Testis (tissue), 3 donors: ENCODE data around the gene LAP3. TPM values are rescaled to one million over a fixed set of nuclear protein-coding genes. Genes with fewer than 3 reads are reported as not detected.

Source experiments
- DNase-seq: peaks from one replicate; pipeline ENCODE4 v3.0.0-alpha.2; 2019
- H3K27ac ChIP-seq, 2 donors: fragments of 200-600 bp; sonication (generic); one replicate each; pipeline ENCODE4 v1.5.1; 2019
- H3K27me3 ChIP-seq: fragments of 200-600 bp; sonication (generic); one replicate; pipeline ENCODE4 v1.5.1; 2019
- H3K36me3 ChIP-seq: fragments of 200-600 bp; sonication (generic); one replicate; pipeline ENCODE4 v1.5.1; 2017; ENCODE audit warnings: low read depth; ENCODE audit errors: missing control alignments
- H3K4me1 ChIP-seq: fragments of 200-600 bp; sonication (generic); one replicate; pipeline ENCODE4 v1.5.1; 2019
- H3K4me3 ChIP-seq, 2 donors: fragments of 200-600 bp; sonication (generic); one replicate each; pipeline ENCODE4 v1.5.1; 2017 to 2019
- H3K9me3 ChIP-seq: fragments of 200-600 bp; sonication (generic); one replicate; pipeline ENCODE4 v1.5.1; 2017
- CTCF ChIP-seq, 3 experiments: fragments of 450-650 bp in 2 of 3; fragments of 200-600 bp in 1 of 3; sonication (generic) in 1 of 3; IDR thresholded peaks; one replicate each; pipeline ENCODE4 v1.5.1; 2016 to 2019; ENCODE audit warnings: antibody characterized with exemption in 3 of 3, mild to moderate bottlenecking in 2 of 3, moderate library complexity in 1 of 3
- POLR2A ChIP-seq: fragments of 450-650 bp; IDR thresholded peaks from one replicate; pipeline ENCODE4 v1.6.1; 2017; ENCODE audit warnings: antibody characterized with exemption, mild to moderate bottlenecking, moderate library complexity
- WGBS, 2 donors: methylation state at CpG; one replicate each; pipeline ENCODE4 v1.1.5; 2018; 5-methylcytosine and 5-hydroxymethylcytosine counted together
- intact Hi-C: fragments of 100-400 bp; cut with DNase I; formaldehyde crosslinking; loops from one replicate; pipeline ENCODE4 v1.15.1; 2023; ENCODE audit warnings: low total_unique reads
- polyA plus RNA-seq: library from polyadenylated mRNA; stranded (reverse); fragments of 350-450 nt; fragmentation: Illumina TruSeq; extraction: RNeasy Lipid Tissue Mini Kit (QIAGEN cat#74804); gene quantifications from one replicate; pipeline ENCODE4 v1.2.3, GENCODE V29; 2014; ENCODE audit warnings: low read depth, low replicate concordance; ENCODE audit not compliant: insufficient read depth
- total RNA-seq, 2 donors: library from RNA; depleted of rRNA; stranded (reverse); fragments of >200 nt; gene quantifications; one replicate each; pipeline ENCODE4 v1.2.3, GENCODE V29; 2016

LAP3 gene
- total and polyA plus RNA-seq, 3 donors from 2014 or later, result 98.9 to 108 (median 100) TPM

GRCh38 chr4:17554568-17554967 lies 22.4 kb upstream of the LAP3 start:
- H3K4me1 ChIP-seq, result no peaks in the 10 kb centered on the region
- H3K27ac ChIP-seq, result no peak overlapping the region
- TF ChIP-seq POLR2A (no peak), CTCF (IDR thresholded peaks at IDR 0.05) (no peak)
- intact Hi-C loops, result no loop called here
- H3K4me3 ChIP-seq, result no peak overlapping the region
- no peak for DNase-seq
- WGBS, 2 donors, result 69 to 81% methylated on average over 4 of the region's 4 CpGs
- H3K36me3 ChIP-seq, result no peaks in the 10 kb centered on the region
- no peaks in the 10 kb centered on the region for H3K27me3 ChIP-seq
- no peaks in the 10 kb centered on the region for H3K9me3 ChIP-seq

- Histone ChIP-seq H3K27me3 (no peaks in the 10 kb centered on the region), H3K4me1 (no peaks in the 10 kb centered on the region), H3K4me3 (no peak overlapping the region), H3K36me3 (no peaks in the 10 kb centered on the region), H3K9me3 (no peaks in the 10 kb centered on the region), H3K27ac (no peak overlapping the region)
- no peak for TF ChIP-seq CTCF (IDR thresholded peaks at IDR 0.05)
- TF ChIP-seq POLR2A, result no peak
- intact Hi-C loops, result no loop called here
- DNase-seq, result no peak
Measured at GRCh38 chr4:17556498-17556897, 20.5 kb upstream of the LAP3 start.

GRCh38 chr4:17557880-17558279 lies 19.1 kb upstream of the LAP3 start:
- 82 to 85% methylated on average over 5 of the region's 5 CpGs for WGBS, 2 donors
- Histone ChIP-seq H3K4me3 (no peak overlapping the region), H3K9me3 (no peaks in the 10 kb centered on the region), H3K27me3 (no peaks in the 10 kb centered on the region), H3K27ac (no peak overlapping the region), H3K4me1 (no peaks in the 10 kb centered on the region), H3K36me3 (no peaks in the 10 kb centered on the region)
- intact Hi-C loops, result no loop called here
- no peak for TF ChIP-seq POLR2A
- no peak for TF ChIP-seq CTCF (IDR thresholded peaks at IDR 0.05)
- DNase-seq, result no peak

GRCh38 chr4:17558941-17559708 lies 17.9 kb upstream of the LAP3 start:
- no peaks in the 10 kb centered on the region for H3K4me1 ChIP-seq
- no peaks in the 10 kb centered on the region for H3K36me3 ChIP-seq
- TF ChIP-seq POLR2A, result no peak
- TF ChIP-seq CTCF (IDR thresholded peaks at IDR 0.05), result no peak
- DNase-seq, result no peak
- H3K27ac ChIP-seq, result no peak overlapping the region
- H3K27me3 ChIP-seq, result no peaks in the 10 kb centered on the region
- no peak overlapping the region for H3K4me3 ChIP-seq
- H3K9me3 ChIP-seq, result no peaks in the 10 kb centered on the region
- 90 to 92% methylated on average over 4 of the region's 4 CpGs for WGBS, 2 donors
- intact Hi-C loops, result no loop called here

- no peak overlapping the region for H3K27ac ChIP-seq
- intact Hi-C loops, result no loop called here
- H3K9me3 ChIP-seq, result no peaks in the 10 kb centered on the region
- no peak for TF ChIP-seq POLR2A
- no peak for TF ChIP-seq CTCF (IDR thresholded peaks at IDR 0.05)
- no peak for DNase-seq
- H3K4me1 ChIP-seq, result no peaks in the 10 kb centered on the region
- no peaks in the 10 kb centered on the region for H3K36me3 ChIP-seq
- H3K27me3 ChIP-seq, result no peaks in the 10 kb centered on the region
- WGBS, 2 donors, result 92 to 93% methylated on average over 3 of the region's 3 CpGs
- no peak overlapping the region for H3K4me3 ChIP-seq
Measured at GRCh38 chr4:17559709-17560048, 17.3 kb upstream of the LAP3 start.
